Measurements from ENCODE around the gene SLC29A3. TPM values are rescaled to one million over a fixed set of nuclear protein-coding genes. Genes with fewer than 3 reads are reported as not detected.
"Not testable (repeated sequence)": the region's sequence is repeated elsewhere in the genome, so short reads cannot be mapped to it uniquely, and the experiment has no call there.

Gene SLC29A3
- total RNA-seq, 1 experiment from 2014 or later, result 5.2 TPM

- H3K4me3 ChIP-seq (ENCODE audit: insufficient read depth, low read depth, low read length), result no peak overlapping the region
- no peaks in the 10 kb centered on the region for H3K27me3 ChIP-seq (ENCODE audit: control insufficient read depth, insufficient read depth, low read length)
- H3K36me3 ChIP-seq (replicated peaks; ENCODE audit: control insufficient read depth, insufficient read depth, low read length), result no peaks in the 10 kb centered on the region; the same call in 1 of the 2 replicates
- DNase-seq, result no peak
Measured at GRCh38 chr10:71347587-71348395, 28.7 kb downstream of the SLC29A3 start.

DNA sequence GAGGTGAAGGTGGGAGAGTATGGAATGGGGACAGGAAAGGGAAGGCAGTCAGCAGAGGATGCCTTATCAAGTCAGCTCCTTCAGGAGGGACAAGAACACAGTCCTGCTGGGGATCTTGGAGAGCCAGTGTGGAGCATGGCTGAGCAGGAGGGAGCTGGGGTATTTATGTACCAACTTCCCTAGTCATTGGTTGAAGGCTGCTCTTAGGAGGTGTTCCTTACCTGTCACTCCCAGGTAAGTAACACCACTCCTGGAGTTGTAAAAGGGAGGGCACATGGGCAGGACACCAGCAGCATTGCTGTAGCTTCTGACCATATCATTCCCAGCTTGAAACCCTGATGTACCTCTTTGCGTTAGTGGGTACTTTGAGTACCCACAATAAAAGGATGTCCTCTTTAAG lies 29.8 kb downstream of the SLC29A3 start:
- no peaks in the 10 kb centered on the region; the same call in 1 of the 2 replicates for H3K36me3 ChIP-seq (replicated peaks; ENCODE audit: control insufficient read depth, insufficient read depth, low read length)
- no peak overlapping the region for H3K4me3 ChIP-seq (ENCODE audit: insufficient read depth, low read depth, low read length)
- no peaks in the 10 kb centered on the region for H3K27me3 ChIP-seq (ENCODE audit: control insufficient read depth, insufficient read depth, low read length)
- DNase-seq, result no peak

- Histone ChIP-seq H3K27me3 (ENCODE audit: control insufficient read depth, insufficient read depth, low read length) (no peaks in the 10 kb centered on the region), H3K4me3 (ENCODE audit: insufficient read depth, low read depth, low read length) (no peak overlapping the region), H3K36me3 (replicated peaks; ENCODE audit: control insufficient read depth, insufficient read depth, low read length) (no peaks in the 10 kb centered on the region; the same call in 1 of the 2 replicates)
- DNase-seq, result no peak
Measured at GRCh38 chr10:71349406-71349805, 30.3 kb downstream of the SLC29A3 start.

DNA sequence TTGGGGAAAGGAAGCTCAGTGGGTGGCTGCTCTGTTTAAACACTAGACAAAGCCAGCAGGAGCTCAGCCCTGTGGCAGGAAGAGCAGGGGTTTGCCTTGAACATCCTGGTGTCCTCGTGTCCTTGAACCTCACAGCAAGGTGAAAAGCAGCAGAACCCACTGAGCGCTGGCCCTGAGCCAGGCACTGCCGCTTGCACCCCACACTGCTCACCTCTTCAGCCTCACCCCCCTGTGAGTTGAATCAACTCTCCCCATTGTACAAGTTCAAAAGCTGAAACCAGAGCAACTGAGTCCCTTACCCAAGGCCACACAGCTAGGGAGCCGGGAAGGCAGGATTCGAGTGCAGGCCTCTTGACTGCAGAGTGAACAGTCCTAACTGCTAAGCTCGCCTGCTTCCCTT lies 32.0 kb downstream of the SLC29A3 start:
- no peak for DNase-seq
- no peaks in the 10 kb centered on the region; the same call in none of the 2 replicates for H3K36me3 ChIP-seq (replicated peaks; ENCODE audit: control insufficient read depth, insufficient read depth, low read length)
- no peaks in the 10 kb centered on the region for H3K27me3 ChIP-seq (ENCODE audit: control insufficient read depth, insufficient read depth, low read length)
- H3K4me3 ChIP-seq (ENCODE audit: insufficient read depth, low read depth, low read length), result no peak overlapping the region

DNA sequence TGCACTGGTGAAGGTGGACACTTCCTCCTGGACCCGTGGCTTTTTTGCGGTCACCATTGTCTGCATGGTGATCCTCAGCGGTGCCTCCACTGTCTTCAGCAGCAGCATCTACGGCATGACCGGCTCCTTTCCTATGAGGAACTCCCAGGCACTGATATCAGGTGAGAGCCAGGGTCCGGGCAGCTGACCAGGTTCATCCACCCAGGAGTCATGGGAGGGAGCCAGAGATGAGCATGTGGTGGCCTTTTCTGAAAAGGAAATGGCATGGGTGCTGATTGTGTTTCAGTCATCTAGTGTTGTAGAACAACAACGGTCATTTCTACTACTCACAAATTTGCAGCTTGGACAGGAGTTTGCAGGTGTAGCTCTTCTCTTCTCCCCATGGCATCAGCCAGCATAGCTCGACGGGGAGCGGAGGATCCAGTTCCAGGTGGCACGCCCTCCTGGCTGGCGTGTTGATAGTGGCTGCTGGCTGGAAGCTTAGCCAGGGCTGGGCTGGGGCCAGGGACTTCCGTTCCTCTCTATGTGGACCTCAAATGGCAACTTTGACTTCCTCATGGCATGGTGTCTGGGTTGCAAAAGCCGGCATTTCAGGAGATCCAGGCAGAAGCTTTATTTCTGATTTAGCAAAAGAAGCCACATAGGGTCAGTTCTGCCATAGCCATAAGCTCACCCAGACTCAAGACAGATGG lies 32.7 kb downstream of the SLC29A3 start:
- no peak overlapping the region for H3K4me3 ChIP-seq (ENCODE audit: insufficient read depth, low read depth, low read length)
- H3K36me3 ChIP-seq (replicated peaks; ENCODE audit: control insufficient read depth, insufficient read depth, low read length), result no peaks in the 10 kb centered on the region; the same call in none of the 2 replicates
- no peak for DNase-seq
- no peaks in the 10 kb centered on the region for H3K27me3 ChIP-seq (ENCODE audit: control insufficient read depth, insufficient read depth, low read length)

GRCh38 chr10:71353639-71354038 lies 34.6 kb downstream of the SLC29A3 start:
- no peak for DNase-seq
- Histone ChIP-seq H3K4me3 (ENCODE audit: insufficient read depth, low read depth, low read length) (no peak overlapping the region), H3K27me3 (ENCODE audit: control insufficient read depth, insufficient read depth, low read length) (no peaks in the 10 kb centered on the region), H3K36me3 (replicated peaks; ENCODE audit: control insufficient read depth, insufficient read depth, low read length) (no peaks in the 10 kb centered on the region; the same call in none of the 2 replicates)

DNA sequence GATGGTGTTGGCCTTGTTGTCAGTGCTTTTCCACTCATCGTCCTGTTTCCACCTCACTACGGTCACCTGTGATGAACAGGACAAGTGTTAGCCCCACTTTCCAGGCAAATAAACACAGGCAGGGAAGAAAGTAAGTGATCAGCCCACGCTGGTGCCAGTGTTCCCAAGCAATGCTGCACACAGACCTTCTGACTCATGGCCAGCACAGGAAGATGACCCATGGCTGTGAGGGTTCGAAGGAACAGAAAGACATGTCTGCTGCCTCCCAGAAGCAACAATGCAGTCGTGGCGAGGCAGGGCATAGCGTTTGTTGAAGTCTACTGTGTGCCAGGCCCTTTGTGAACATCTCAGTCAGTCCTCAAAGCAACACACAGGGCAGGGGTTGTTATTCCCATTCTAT lies 35.7 kb downstream of the SLC29A3 start:
- no peaks in the 10 kb centered on the region for H3K27me3 ChIP-seq (ENCODE audit: control insufficient read depth, insufficient read depth, low read length)
- no peak for DNase-seq
- H3K4me3 ChIP-seq (ENCODE audit: insufficient read depth, low read depth, low read length), result no peak overlapping the region
- no peaks in the 10 kb centered on the region; the same call in none of the 2 replicates for H3K36me3 ChIP-seq (replicated peaks; ENCODE audit: control insufficient read depth, insufficient read depth, low read length)

GRCh38 chr10:71355886-71356285 lies 36.8 kb downstream of the SLC29A3 start:
- DNase-seq, result no peak
- no peaks in the 10 kb centered on the region; the same call in none of the 2 replicates for H3K36me3 ChIP-seq (replicated peaks; ENCODE audit: control insufficient read depth, insufficient read depth, low read length)
- no peaks in the 10 kb centered on the region for H3K27me3 ChIP-seq (ENCODE audit: control insufficient read depth, insufficient read depth, low read length)
- H3K4me3 ChIP-seq (ENCODE audit: insufficient read depth, low read depth, low read length), result no peak overlapping the region

GRCh38 chr10:71357792-71358265 lies 38.8 kb downstream of the SLC29A3 start:
- no peaks in the 10 kb centered on the region for H3K27me3 ChIP-seq (ENCODE audit: control insufficient read depth, insufficient read depth, low read length)
- no peak for DNase-seq
- H3K36me3 ChIP-seq (replicated peaks; ENCODE audit: control insufficient read depth, insufficient read depth, low read length), result no peaks in the 10 kb centered on the region; the same call in none of the 2 replicates
- no peak overlapping the region for H3K4me3 ChIP-seq (ENCODE audit: insufficient read depth, low read depth, low read length)

DNA sequence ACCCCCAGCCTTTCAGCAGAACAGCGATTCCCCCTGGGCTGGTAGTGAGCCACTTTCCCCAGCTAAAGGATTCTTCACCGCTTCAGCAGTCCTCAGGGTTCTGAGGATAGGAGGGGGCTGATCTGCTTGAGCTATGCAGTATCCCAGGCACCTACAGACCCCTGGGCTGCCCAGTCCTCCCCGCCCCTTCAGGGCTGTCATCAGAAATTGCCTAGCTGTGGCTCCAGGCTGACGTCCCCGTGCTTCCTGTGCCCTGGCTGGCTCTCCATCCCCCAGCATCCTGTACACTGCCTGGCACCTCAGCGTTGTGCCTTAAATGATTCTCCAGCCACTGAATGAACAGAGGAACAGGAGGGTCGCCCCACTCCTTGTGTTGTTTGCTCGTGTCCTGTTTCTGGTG lies 39.2 kb downstream of the SLC29A3 start:
- Histone ChIP-seq H3K27me3 (ENCODE audit: control insufficient read depth, insufficient read depth, low read length) (no peaks in the 10 kb centered on the region), H3K4me3 (ENCODE audit: insufficient read depth, low read depth, low read length) (no peak overlapping the region), H3K36me3 (replicated peaks; ENCODE audit: control insufficient read depth, insufficient read depth, low read length) (no peaks in the 10 kb centered on the region; the same call in none of the 2 replicates)
- no peak for DNase-seq

DNA sequence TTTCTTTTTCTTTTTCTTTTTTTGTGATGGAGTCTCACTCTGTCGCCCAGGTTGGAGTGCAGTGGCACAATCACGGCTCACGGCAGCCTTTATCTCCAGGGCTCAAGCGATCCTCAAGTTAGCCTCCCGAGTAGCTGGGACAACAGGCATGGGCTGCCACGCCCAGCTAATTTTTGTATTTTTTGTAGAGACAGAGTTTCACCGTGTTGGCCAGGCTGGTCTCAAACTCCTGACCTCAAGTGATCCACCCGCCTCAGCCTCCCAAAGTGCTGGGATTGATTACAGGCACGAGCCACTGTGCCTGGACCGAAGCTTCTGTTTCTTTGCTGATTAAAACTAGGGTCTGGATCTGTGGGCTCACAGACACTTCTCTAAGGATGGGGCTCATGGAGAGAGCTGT lies 39.8 kb downstream of the SLC29A3 start:
- H3K4me3 ChIP-seq (ENCODE audit: insufficient read depth, low read depth, low read length); DNase-seq; H3K36me3 ChIP-seq (replicated peaks; ENCODE audit: control insufficient read depth, insufficient read depth, low read length); H3K27me3 ChIP-seq (ENCODE audit: control insufficient read depth, insufficient read depth, low read length): not testable (repeated sequence)

- no peak overlapping the region for H3K4me3 ChIP-seq (ENCODE audit: insufficient read depth, low read depth, low read length)
- no peaks in the 10 kb centered on the region for H3K27me3 ChIP-seq (ENCODE audit: control insufficient read depth, insufficient read depth, low read length)
- no peaks in the 10 kb centered on the region; the same call in none of the 2 replicates for H3K36me3 ChIP-seq (replicated peaks; ENCODE audit: control insufficient read depth, insufficient read depth, low read length)
- DNase-seq, result no peak
Measured at GRCh38 chr10:71359364-71360046, 40.4 kb downstream of the SLC29A3 start.

- H3K36me3 ChIP-seq (replicated peaks; ENCODE audit: control insufficient read depth, insufficient read depth, low read length), result no peaks in the 10 kb centered on the region; the same call in none of the 2 replicates
- H3K27me3 ChIP-seq (ENCODE audit: control insufficient read depth, insufficient read depth, low read length), result no peaks in the 10 kb centered on the region
- no peak for DNase-seq
- H3K4me3 ChIP-seq (ENCODE audit: insufficient read depth, low read depth, low read length), result no peak overlapping the region
Measured at GRCh38 chr10:71360735-71361134, 41.7 kb downstream of the SLC29A3 start.

DNA sequence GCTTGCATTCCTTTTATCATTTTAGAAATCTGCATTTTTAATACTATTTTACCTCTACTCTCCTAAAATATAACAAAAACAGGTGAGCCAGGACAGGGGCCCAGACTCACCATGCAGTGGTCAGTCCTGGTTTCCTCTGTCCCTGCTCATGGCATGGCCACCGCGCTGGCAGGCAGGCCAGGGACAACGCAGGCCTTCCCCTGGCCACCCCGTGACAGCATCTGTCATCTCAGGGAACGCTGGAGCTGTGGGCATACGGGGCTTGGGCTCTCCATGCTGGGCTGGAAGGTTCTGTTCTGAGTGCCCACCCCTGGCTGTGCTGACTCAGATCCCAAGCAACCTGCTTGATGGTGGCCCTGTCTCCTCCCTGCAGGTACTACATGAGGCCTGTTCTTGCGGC lies 42.5 kb downstream of the SLC29A3 start:
- DNase-seq, result no peak
- Histone ChIP-seq H3K27me3 (ENCODE audit: control insufficient read depth, insufficient read depth, low read length) (no peaks in the 10 kb centered on the region), H3K36me3 (replicated peaks; ENCODE audit: control insufficient read depth, insufficient read depth, low read length) (no peaks in the 10 kb centered on the region; the same call in 1 of the 2 replicates), H3K4me3 (ENCODE audit: insufficient read depth, low read depth, low read length) (no peak overlapping the region)

All from H7 (cell line).